Tibial artery (tissue), 4 donors: ENCODE measurements around the gene SCN3A.

Experiments used
- DNase-seq, 2 donors: peaks; one replicate each; pipeline ENCODE4 v3.0.0-alpha.2; 2019
- H3K27ac ChIP-seq, 2 donors: fragments of 200-600 bp; sonication (generic) in 1 of 2; 1 replicate in 1 of 2; 2 replicates in 1 of 2; pipeline ENCODE4 v1.5.1; 2018 to 2019; ENCODE audit warnings: mild to moderate bottlenecking in 1 of 2
- H3K27me3 ChIP-seq, 2 donors: fragments of 200-600 bp; sonication (generic) in 1 of 2; one replicate each; pipeline versions ENCODE4 v1.5.1 to v1.6.0; 2016 to 2019
- H3K36me3 ChIP-seq, 3 donors: fragments of 200-600 bp; sonication (generic) in 2 of 3; one replicate each; pipeline ENCODE4 v1.5.1; 2016 to 2019; ENCODE audit warnings: mild to moderate bottlenecking in 2 of 3
- H3K4me1 ChIP-seq, 4 donors: fragments of 200-600 bp; sonication (generic) in 2 of 4; 1 replicate in 3 of 4; 2 replicates in 1 of 4; pipeline ENCODE4 v1.5.1; 2016 to 2019
- H3K4me3 ChIP-seq, 2 donors: fragments of 200-600 bp; sonication (generic) in 1 of 2; 1 replicate in 1 of 2; 2 replicates in 1 of 2; pipeline ENCODE4 v1.5.1; 2018 to 2019; ENCODE audit warnings: mild to moderate bottlenecking in 2 of 2
- H3K9me3 ChIP-seq, 3 donors: fragments of 200-600 bp; sonication (generic) in 1 of 3; one replicate each; pipeline ENCODE4 v1.5.1; 2016 to 2019
- CTCF ChIP-seq, 2 experiments: fragments of 200-600 bp in 1 of 2; fragments of 450-650 bp in 1 of 2; IDR thresholded peaks; one replicate each; pipeline ENCODE4 v1.5.1; 2017 to 2019; ENCODE audit warnings: antibody characterized with exemption in 2 of 2, mild to moderate bottlenecking in 1 of 2, moderate library complexity in 1 of 2
- intact Hi-C: fragments of 100-400 bp; cut with DNase I; formaldehyde crosslinking; loops from one replicate; pipeline ENCODE4 v1.15.0; 2023; ENCODE audit warnings: low total_unique reads

Gene SCN3A

GRCh38 chr2:165191096-165191728 lies 12.6 kb downstream of the SCN3A start:
- H3K4me3 ChIP-seq, result no peak overlapping the region
- H3K9me3 ChIP-seq, result no peaks in the 10 kb centered on the region
- TF ChIP-seq CTCF (IDR thresholded peaks at IDR 0.05), result no peak
- intact Hi-C loops, result no loop called here
- no peaks in the 10 kb centered on the region for H3K4me1 ChIP-seq
- no peak for DNase-seq
- no peaks in the 10 kb centered on the region for H3K27me3 ChIP-seq
- H3K27ac ChIP-seq, result no peak overlapping the region
- H3K36me3 ChIP-seq, result no peaks in the 10 kb centered on the region

GRCh38 chr2:165185633-165186032 lies 18.2 kb downstream of the SCN3A start:
- TF ChIP-seq CTCF (IDR thresholded peaks at IDR 0.05), result no peak
- no peaks in the 10 kb centered on the region for H3K9me3 ChIP-seq
- intact Hi-C loops, result no loop called here

GRCh38 chr2:165182029-165182428 lies 21.8 kb downstream of the SCN3A start:
- Histone ChIP-seq H3K4me3 (no peak overlapping the region), H3K27ac (no peak overlapping the region), H3K36me3 (no peaks in the 10 kb centered on the region), H3K9me3 (no peaks in the 10 kb centered on the region), H3K4me1 (no peaks in the 10 kb centered on the region), H3K27me3 (no peaks in the 10 kb centered on the region)
- no peak for DNase-seq
- no peak for TF ChIP-seq CTCF (IDR thresholded peaks at IDR 0.05)
- intact Hi-C loops, result no loop called here

More at GRCh38 chr2:165185633-165186032, 18.2 kb downstream of the SCN3A start:
- Histone ChIP-seq H3K4me3 (no peak overlapping the region), H3K4me1 (no peaks in the 10 kb centered on the region), H3K36me3 (no peaks in the 10 kb centered on the region), H3K27me3 (no peaks in the 10 kb centered on the region), H3K27ac (no peak overlapping the region)
- DNase-seq, result no peak

- intact Hi-C loops, result no loop called here
- no peaks in the 10 kb centered on the region for H3K4me1 ChIP-seq
Measured at GRCh38 chr2:165176780-165177179, 27.1 kb downstream of the SCN3A start.

GRCh38 chr2:165173215-165173614 lies 30.6 kb downstream of the SCN3A start:
- Histone ChIP-seq H3K4me1 (no peaks in the 10 kb centered on the region), H3K9me3 (no peaks in the 10 kb centered on the region), H3K4me3 (no peak overlapping the region), H3K36me3 (no peaks in the 10 kb centered on the region), H3K27me3 (no peaks in the 10 kb centered on the region), H3K27ac (no peak overlapping the region)
- DNase-seq, result no peak
- intact Hi-C loops, result no loop called here
- TF ChIP-seq CTCF (IDR thresholded peaks at IDR 0.05), result no peak

More at GRCh38 chr2:165176780-165177179, 27.1 kb downstream of the SCN3A start:
- no peak for DNase-seq
- Histone ChIP-seq H3K27me3 (no peaks in the 10 kb centered on the region), H3K36me3 (no peaks in the 10 kb centered on the region), H3K9me3 (no peaks in the 10 kb centered on the region), H3K27ac (no peak overlapping the region), H3K4me3 (no peak overlapping the region)
- TF ChIP-seq CTCF (IDR thresholded peaks at IDR 0.05), result no peak

- no peaks in the 10 kb centered on the region for H3K36me3 ChIP-seq
- H3K27me3 ChIP-seq, result no peaks in the 10 kb centered on the region
- H3K27ac ChIP-seq, result no peak overlapping the region
- no peak overlapping the region for H3K4me3 ChIP-seq
- no peak for DNase-seq
- intact Hi-C loops, result no loop called here
- H3K9me3 ChIP-seq, result no peaks in the 10 kb centered on the region
- no peaks in the 10 kb centered on the region for H3K4me1 ChIP-seq
- no peak for TF ChIP-seq CTCF (IDR thresholded peaks at IDR 0.05)
Measured at GRCh38 chr2:165164201-165164600, 39.6 kb downstream of the SCN3A start.
